Skeletal muscle satellite cell (primary cell): Measurements from ENCODE around the gene SARDH.

Experiments used
- H3K27me3 ChIP-seq: 2 replicates; pipeline ENCODE4 v1.7.0; 2013; ENCODE audit warnings: low read length; ENCODE audit not compliant: control insufficient read depth, insufficient read depth
- H3K36me3 ChIP-seq: 2 replicates; pipeline ENCODE4 v1.7.0; 2013; ENCODE audit warnings: mild to moderate bottlenecking, control low read depth, low read length; ENCODE audit not compliant: insufficient read depth
- H3K4me1 ChIP-seq: 2 replicates; pipeline ENCODE4 v1.7.0; 2013; ENCODE audit warnings: low read length; ENCODE audit not compliant: control insufficient read depth, insufficient read depth
- H3K4me2 ChIP-seq: 2 replicates; pipeline ENCODE4 v1.7.0; 2013; ENCODE audit warnings: mild to moderate bottlenecking, low read length
- H3K4me3 ChIP-seq: 2 replicates; pipeline ENCODE4 v1.7.0; 2013; ENCODE audit warnings: low read length
- H3K9ac ChIP-seq: 2 replicates; pipeline ENCODE4 v1.7.0; 2013; ENCODE audit warnings: mild to moderate bottlenecking, low read depth, low read length, moderate library complexity
- H3K9me3 ChIP-seq: replicated peaks from 2 replicates; pipeline ENCODE4 v1.7.0; 2013; ENCODE audit warnings: mild to moderate bottlenecking, control low read depth, low read length

SARDH gene

DNA sequence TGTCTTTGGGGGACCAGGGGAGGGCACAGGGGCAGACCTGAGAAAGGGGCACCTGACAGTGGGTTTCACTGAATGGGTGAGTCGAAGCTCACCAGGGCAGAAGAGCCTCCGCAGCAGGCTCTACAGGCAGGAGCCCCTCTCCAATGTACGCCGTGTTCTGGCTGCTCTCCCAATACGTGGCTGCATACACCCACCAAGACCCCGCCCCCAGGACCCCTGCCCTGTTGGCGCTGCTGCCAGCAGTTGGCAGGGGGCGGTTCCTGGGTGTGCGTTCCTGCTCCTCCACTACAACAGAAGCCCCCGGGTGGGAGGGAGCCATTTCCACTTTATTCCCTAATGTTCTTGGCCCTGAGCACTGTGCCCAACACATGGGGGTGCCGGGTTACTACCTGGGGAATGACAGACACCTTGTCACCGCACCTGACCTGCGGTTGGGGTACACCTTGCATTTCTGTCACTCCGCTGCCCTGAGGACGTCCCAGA, 30.3 kb downstream of the SARDH start:
- Histone ChIP-seq H3K36me3 (no peaks in the 10 kb centered on the region), H3K9ac (no peak overlapping the region), H3K4me3 (no peak overlapping the region), H3K27me3 (no peaks in the 10 kb centered on the region), H3K4me2 (no peak overlapping the region), H3K4me1 (peaks cover 30% of the 10 kb centered on the region), H3K9me3 (no peaks in the 10 kb centered on the region)

DNA sequence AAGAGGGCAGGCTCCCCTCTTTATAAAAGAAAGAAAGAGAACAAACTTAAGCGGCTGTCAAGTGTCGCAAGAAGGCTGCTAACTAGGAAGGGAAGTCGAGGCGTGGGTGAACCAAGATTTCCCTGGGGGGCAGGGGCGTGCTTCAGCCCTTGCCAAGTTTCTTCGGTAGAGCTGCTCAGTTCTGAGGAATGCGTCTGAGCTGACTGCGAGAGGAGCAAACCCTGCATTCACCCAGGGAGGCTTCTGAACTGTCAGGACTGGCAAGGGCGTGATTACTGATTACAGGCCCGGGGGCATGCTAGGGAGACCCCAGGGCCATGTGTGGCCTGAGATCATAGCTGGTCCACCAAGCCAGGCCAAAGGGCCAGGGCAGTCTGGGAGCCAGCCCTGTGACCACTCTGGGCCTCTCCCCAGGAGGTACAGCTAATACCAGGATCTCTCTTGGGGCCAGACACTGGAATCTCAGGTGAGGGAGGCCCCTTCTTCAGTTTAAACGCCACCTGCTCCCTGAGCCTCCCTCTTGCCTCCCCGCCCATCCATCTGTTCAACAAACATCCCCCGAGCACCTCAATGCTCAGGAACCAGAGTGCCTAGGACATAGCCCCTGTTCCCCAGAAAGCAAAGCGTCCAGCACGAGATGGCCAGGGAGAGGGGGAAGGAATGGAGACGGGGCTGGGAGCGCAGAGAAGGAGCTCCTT, 30.9 kb downstream of the SARDH start:
- H3K4me1 ChIP-seq, result peaks cover 30% of the 10 kb centered on the region
- H3K4me2 ChIP-seq, result no peak overlapping the region
- no peaks in the 10 kb centered on the region for H3K9me3 ChIP-seq
- no peak overlapping the region for H3K9ac ChIP-seq
- H3K36me3 ChIP-seq, result no peaks in the 10 kb centered on the region
- no peaks in the 10 kb centered on the region for H3K27me3 ChIP-seq
- H3K4me3 ChIP-seq, result no peak overlapping the region

DNA sequence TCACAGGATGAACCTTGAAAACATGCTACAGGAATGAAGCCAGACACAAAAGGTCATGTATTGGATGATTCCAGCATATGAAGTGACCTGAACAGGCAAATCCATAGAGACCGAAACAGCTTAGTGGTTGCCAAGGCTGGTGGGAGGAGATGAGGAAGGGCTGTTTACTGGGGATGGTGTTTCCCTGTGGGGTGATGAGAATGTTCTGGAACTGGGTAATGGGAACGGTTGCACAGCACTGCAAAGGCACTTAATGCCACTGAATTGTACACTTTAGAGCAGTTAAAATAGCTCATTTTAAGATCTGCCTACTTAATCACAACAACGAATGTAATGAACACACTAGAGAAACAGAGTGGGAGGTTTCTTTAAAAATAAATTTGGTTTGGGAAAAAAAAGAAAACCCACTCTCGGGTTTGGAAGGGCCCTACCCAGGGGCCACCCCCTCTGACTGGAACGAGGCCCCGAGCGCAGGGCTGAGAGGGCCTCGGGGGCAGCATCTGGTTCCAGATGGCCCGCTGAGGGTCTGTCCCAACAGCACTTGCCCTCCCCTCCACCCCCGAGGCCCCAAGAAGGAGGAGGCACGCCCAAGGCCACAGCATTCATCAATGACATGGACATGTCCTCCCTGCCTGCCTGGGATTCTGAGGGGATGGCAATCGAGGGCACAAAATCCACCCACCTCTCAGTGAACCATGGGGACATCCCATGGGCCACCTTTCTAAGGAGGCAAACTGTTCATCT, 31.7 kb downstream of the SARDH start:
- Histone ChIP-seq H3K9ac (no peak overlapping the region), H3K4me2 (no peak overlapping the region), H3K9me3 (no peaks in the 10 kb centered on the region), H3K27me3 (peaks cover 4% of the 10 kb centered on the region), H3K36me3 (no peaks in the 10 kb centered on the region), H3K4me1 (peaks cover 30% of the 10 kb centered on the region), H3K4me3 (no peak overlapping the region)

DNA sequence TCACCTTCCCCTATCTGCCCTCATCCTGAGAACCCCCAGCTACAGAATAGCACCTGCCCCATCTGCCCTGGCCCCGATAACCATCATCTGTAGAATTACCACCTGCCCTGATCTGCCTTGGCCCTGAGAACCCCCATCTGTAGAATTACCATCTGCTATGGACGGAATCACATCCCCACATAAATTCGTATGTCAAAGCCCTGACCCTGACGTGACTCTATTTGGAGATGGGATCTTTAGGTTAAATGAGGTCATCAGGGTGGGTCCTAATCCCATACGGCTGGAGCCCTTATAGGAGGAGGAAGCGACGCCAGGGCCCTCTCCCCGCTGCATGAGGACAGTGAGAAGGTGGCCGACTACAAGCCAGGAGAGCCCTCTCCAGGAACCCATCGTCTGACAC, 32.6 kb downstream of the SARDH start:
- Histone ChIP-seq H3K36me3 (no peaks in the 10 kb centered on the region), H3K27me3 (peaks cover 4% of the 10 kb centered on the region), H3K4me2 (no peak overlapping the region), H3K9me3 (no peaks in the 10 kb centered on the region), H3K4me1 (peaks cover 30% of the 10 kb centered on the region), H3K9ac (no peak overlapping the region), H3K4me3 (no peak overlapping the region)

DNA sequence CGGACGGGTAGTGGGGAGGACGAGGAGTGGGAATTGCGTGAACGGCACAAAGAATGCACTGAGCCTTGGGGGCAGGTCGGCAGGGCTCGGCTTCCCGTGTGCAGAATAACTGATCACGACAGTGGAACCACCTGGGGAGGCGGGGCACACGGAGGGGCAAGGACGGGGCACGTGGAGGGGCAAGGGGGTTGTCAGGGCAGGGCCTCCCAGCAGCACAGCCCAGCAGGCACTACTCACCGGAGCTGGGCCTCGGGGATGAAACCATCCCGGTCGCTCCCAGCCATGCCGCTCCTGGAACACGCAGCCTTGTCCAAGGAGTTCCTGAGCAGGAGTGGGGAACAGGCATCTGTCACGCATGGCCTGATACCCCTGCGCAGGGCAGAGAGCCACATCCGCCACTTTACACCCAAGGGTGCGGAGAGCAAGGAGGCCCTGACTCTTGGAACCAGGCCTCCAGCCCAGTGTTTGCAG, 33.4 kb downstream of the SARDH start:
- H3K36me3 ChIP-seq, result no peaks in the 10 kb centered on the region
- peaks cover 26% of the 10 kb centered on the region for H3K4me1 ChIP-seq
- no peak overlapping the region for H3K4me2 ChIP-seq
- H3K4me3 ChIP-seq, result no peak overlapping the region
- no peaks in the 10 kb centered on the region for H3K9me3 ChIP-seq
- no peak overlapping the region for H3K9ac ChIP-seq
- H3K27me3 ChIP-seq, result peaks cover 4% of the 10 kb centered on the region

DNA sequence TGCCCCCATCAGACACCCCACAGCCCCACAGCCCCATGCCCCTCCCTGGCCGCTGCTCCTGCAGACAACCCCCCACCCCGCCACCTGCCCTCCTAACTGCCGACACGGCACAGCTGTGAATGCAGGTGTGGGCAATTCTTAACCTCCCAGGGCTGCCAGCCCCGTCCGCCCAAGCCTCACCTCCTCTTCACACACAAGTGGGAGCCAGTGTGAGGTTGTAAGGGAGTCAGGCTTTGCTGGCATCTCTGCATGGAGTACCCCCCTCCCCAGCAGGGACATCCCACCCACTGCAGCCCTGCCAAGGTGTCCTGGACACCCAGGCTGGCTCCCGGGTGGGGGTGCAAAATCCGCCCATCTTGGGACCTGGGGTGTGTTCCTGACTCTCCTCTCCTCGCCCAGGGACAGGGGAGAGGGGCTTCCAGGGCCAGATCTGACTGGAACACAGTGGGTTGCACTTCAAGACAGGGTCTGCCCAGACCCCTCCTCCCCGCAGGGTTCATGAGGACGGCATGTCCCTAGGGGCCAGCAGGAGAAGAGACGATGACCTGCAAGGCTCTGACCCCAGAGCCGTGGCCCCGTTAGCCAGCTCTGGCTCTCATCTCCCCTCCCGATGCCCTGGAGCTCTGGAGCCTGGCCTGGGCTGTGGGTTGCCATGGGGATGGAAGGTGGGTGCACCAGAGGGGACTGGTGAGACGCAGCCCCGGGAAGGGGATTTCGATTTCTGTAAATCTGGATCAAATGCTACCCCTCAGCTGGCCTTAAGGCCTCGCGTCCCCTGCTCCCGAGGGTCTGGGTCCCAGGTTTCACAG, 34.4 kb downstream of the SARDH start:
- Histone ChIP-seq H3K4me3 (no peak overlapping the region), H3K4me2 (no peak overlapping the region), H3K9ac (no peak overlapping the region), H3K9me3 (no peaks in the 10 kb centered on the region), H3K4me1 (peaks cover 26% of the 10 kb centered on the region), H3K36me3 (no peaks in the 10 kb centered on the region), H3K27me3 (peaks cover 4% of the 10 kb centered on the region)

DNA sequence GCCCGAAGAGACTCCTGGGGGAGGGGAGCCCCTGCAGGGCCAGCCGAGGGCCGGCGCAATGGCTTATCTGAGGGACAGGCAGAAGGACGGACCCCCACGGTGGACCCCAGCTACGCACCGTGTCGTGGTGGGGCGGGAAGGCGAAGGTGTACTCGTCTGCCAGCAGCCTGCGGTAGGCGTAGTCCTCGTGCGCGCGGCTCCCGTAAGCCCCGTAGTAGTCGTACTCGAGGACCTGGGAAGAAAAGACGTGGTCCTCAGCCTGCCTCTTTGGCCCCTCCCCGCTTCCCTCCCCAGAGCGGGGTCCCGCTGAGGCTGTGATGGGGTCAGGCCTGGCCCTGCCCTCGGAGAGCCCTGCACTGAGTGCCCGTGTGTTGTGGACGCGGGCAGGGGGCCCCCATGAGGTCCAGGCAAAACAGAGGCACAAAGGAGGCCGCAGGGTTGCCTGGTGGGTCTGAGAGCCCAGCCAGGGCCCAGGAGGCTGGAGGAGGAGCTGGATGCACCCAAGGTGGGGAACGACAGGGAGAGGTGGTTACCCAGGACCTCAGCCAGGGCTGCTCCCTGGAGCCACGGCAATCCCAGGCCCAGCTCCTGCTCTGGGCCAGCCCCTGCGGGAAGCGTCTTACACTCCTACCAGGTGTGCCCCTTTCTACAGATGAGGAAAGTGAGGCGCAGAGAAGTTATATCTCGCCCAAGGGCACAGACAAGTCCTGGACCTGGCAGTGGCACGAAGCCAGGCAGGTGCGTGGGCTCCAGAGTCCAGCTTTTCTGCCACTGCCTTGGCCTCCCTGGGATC, 35.2 kb downstream of the SARDH start:
- H3K27me3 ChIP-seq, result peaks cover 4% of the 10 kb centered on the region
- no peaks in the 10 kb centered on the region for H3K9me3 ChIP-seq
- peak overlapping the region; percentile 35 for H3K9ac ChIP-seq
- H3K4me1 ChIP-seq, result peaks cover 26% of the 10 kb centered on the region
- H3K4me2 ChIP-seq, result no peak overlapping the region
- no peak overlapping the region for H3K4me3 ChIP-seq
- no peaks in the 10 kb centered on the region for H3K36me3 ChIP-seq

DNA sequence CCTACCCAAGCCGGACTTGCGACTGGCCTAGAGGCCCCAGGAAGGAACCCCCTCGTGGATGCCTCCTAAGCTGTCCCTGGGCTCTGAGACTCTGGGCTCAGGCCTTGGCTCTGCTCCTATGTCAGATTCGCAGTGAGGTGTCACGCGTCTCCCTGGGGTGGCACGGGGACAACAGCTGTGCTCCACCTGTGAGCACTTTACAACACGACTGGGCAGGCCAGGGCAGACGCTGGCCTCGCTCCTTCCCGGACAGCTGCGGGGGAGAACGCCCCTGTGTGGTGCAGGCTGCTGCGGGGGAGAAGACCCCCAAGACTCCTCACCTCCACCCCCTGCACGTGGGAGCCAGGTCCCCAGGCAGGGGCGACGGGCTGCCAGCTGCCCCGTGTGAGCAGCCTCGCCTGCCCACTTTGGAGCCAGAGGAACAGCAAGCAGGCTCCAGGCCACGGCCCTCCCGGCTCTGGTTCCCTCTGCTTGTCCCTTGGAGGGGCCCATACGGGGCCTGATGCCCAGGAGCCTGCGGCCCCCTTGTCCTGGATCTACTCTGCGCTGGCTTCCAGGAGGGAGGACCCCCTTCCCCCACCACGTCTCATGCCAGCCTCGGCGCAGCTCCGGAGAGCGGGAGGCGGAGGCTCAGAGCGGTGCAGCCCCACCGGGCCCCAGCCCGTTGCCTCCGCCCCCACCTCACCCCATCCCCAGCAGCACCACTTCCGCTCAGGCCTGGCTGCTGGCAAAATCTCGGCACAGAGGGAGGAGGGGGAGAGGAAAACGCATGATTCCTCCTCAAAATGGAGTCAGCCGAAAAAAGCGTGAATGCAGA, 36.0 kb downstream of the SARDH start:
- Histone ChIP-seq H3K4me1 (peaks cover 26% of the 10 kb centered on the region), H3K9me3 (no peaks in the 10 kb centered on the region), H3K4me3 (no peak overlapping the region), H3K36me3 (no peaks in the 10 kb centered on the region), H3K4me2 (no peak overlapping the region), H3K9ac (peak overlapping the region; percentile 35), H3K27me3 (peaks cover 4% of the 10 kb centered on the region)

DNA sequence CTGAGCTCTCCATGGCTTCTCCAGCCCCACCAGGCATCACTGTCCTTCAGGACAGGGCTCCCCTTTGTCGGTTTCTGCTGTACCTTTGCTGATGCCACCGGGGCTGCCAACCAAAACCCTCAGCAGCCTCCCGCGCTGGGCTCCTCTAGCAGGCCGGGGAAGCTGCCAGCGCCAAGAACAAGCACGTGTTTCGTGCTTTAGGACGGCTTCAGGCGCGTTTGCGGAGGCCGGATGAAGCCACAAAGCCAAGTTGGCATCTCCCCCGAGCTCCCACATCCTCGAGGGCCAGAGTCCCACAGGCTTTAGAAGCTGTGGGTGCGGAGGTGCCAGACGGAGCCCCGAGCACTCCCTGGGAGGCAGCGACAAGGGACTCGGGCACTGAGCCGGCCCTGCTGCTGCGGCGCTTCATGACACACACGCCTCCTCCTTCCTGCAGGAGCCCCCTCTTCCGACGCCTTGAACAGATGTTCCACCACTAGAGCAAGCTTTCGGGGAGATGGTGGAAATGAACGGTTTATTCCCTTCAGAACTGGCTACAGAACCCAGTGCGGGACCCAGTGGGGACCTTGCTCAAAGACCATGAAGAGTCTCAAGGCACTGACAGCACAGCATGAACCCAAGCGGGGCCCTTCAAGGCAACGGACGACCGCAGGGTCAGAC, 36.7 kb downstream of the SARDH start:
- Histone ChIP-seq H3K36me3 (no peaks in the 10 kb centered on the region), H3K9ac (peak overlapping the region; percentile 35), H3K9me3 (no peaks in the 10 kb centered on the region), H3K27me3 (peaks cover 4% of the 10 kb centered on the region), H3K4me3 (no peak overlapping the region), H3K4me2 (peak overlapping the region; percentile 10), H3K4me1 (peaks cover 26% of the 10 kb centered on the region)

DNA sequence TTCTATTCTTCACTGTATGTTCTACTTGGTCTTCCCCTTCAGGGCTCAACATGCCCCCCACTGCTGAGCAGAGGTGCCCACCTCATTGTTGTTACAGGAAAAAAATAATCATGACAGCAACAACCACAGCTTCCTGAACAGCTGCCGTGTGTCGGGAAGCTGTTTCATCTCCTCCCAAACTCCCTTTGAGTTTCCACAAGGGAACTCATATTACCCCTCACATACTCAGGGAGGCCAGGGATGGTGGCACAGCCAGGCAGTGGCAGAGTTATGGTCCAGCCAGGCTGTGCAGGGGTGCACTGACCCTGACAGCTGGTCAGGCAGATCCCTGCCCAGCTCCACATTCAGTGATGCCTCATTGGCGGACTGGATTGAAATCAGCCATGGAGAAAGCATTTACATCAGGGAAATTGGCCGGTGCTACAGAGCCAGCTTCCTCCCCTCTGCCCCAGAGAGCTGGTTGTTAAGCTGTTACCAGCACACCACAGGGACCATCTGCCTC, 37.3 kb downstream of the SARDH start:
- H3K4me3 ChIP-seq, result no peak overlapping the region
- H3K27me3 ChIP-seq, result peaks cover 4% of the 10 kb centered on the region
- peak overlapping the region; percentile 10 for H3K4me2 ChIP-seq
- peaks cover 26% of the 10 kb centered on the region for H3K4me1 ChIP-seq
- H3K36me3 ChIP-seq, result no peaks in the 10 kb centered on the region
- peak overlapping the region; percentile 35 for H3K9ac ChIP-seq
- H3K9me3 ChIP-seq, result no peaks in the 10 kb centered on the region
